Mucosa of descending colon (tissue), 3 donors: ENCODE data around the gene SLC43A1. TPM values are rescaled to one million over a fixed set of nuclear protein-coding genes. Genes with fewer than 3 reads are reported as not detected.

Source experiments
- ATAC-seq: fragments of 200-7000 bp; cut with Tn5 transposase; one replicate; pipeline ENCODE4 v1.9.1; 2020; ENCODE audit warnings: mild to moderate bottlenecking, moderate library complexity
- DNase-seq, 3 donors: peaks; one replicate each; pipeline ENCODE4 v3.0.0-alpha.2; 2020
- H3K36me3 ChIP-seq: fragments of 200-600 bp; one replicate; pipeline ENCODE4 v1.8.0; 2021; ENCODE audit warnings: low read depth, mild to moderate bottlenecking
- H3K4me1 ChIP-seq: fragments of 200-600 bp; one replicate; pipeline ENCODE4 v1.8.0; 2021; ENCODE audit warnings: low read depth, mild to moderate bottlenecking
- H3K4me3 ChIP-seq: fragments of 200-600 bp; one replicate; pipeline ENCODE4 v1.8.0; 2021; ENCODE audit warnings: mild to moderate bottlenecking
- H3K9me3 ChIP-seq: fragments of 200-600 bp; one replicate; pipeline ENCODE4 v1.8.0; 2021; ENCODE audit warnings: mild to moderate bottlenecking
- intact Hi-C, 2 donors: fragments of 100-400 bp; cut with DNase I in 1 of 2; cut with micrococcal nuclease in 1 of 2; formaldehyde crosslinking; loops; one replicate each; pipeline versions ENCODE4 v1.11.0 to v1.11.1; 2022; cut with DNase I, micrococcal nuclease
- total RNA-seq, 3 donors: library from RNA; stranded (reverse); fragmentation: NEBNext Ultra II Directional in 2 of 3; extraction: Animal tissue kit (Norgen Biotek cat#: 25700) in 2 of 3; gene quantifications; one replicate each; pipeline versions ENCODE4 v1.2.1 to v1.2.4, GENCODE V29; 2021 to 2023
- TF ChIP-seq, protein P1 (sequence below): fragments of 200-600 bp; IDR thresholded peaks from one replicate; pipeline ENCODE4 v1.8.0; 2022; ENCODE audit warnings: antibody characterized with exemption, mild to moderate bottlenecking
- donor health status: DM: no; HTN: no; CAD: no; lungs with moderate emphysema.
- donor health status: DM: no; HTN: no; CAD: no.
- donor health status: DM: no; HTN: yes; CAD: no.

The SLC43A1 gene
- total RNA-seq, 3 donors from 2014 or later = 8.3 to 22.6 (median 9.9) TPM

DNA sequence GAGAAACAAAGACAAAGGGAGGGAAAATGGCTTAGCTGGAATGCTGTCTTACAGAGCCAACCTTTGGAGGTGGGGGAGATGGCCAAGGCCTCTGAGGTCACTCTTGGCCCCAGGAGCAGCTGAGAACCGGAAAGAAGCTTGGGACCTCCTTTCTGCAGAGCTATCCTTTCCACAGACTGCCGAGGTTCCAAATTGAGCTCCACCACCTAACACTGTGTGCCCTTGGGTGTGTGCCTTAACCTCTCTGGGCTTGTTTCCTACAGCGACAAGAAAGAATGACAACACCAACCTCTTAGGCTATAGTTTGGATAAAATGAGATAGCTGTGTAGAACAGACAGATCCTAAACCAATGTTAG is 32.0 kb downstream of the SLC43A1 start:
- no peak for DNase-seq
- no peak overlapping the region for H3K4me3 ChIP-seq

GRCh38 chr11:57482782-57483561 is 32.5 kb downstream of the SLC43A1 start:
- Histone ChIP-seq H3K36me3 (no peaks in the 10 kb centered on the region), H3K4me3 (no peak overlapping the region), H3K9me3 (no peaks in the 10 kb centered on the region), H3K4me1 (peaks cover 9% of the 10 kb centered on the region)
- peak in 2 of 3 donors; percentile 29 to 59 for DNase-seq
- intact Hi-C loops = no loop called here
- peak; percentile 62 for ATAC-seq
- TF ChIP-seq, protein P1, sequence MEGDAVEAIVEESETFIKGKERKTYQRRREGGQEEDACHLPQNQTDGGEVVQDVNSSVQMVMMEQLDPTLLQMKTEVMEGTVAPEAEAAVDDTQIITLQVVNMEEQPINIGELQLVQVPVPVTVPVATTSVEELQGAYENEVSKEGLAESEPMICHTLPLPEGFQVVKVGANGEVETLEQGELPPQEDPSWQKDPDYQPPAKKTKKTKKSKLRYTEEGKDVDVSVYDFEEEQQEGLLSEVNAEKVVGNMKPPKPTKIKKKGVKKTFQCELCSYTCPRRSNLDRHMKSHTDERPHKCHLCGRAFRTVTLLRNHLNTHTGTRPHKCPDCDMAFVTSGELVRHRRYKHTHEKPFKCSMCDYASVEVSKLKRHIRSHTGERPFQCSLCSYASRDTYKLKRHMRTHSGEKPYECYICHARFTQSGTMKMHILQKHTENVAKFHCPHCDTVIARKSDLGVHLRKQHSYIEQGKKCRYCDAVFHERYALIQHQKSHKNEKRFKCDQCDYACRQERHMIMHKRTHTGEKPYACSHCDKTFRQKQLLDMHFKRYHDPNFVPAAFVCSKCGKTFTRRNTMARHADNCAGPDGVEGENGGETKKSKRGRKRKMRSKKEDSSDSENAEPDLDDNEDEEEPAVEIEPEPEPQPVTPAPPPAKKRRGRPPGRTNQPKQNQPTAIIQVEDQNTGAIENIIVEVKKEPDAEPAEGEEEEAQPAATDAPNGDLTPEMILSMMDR = peak; percentile 29

More for the DNA sequence above, 32.0 kb downstream of the SLC43A1 start:
- Histone ChIP-seq H3K9me3 (no peaks in the 10 kb centered on the region), H3K4me1 (peaks cover 9% of the 10 kb centered on the region), H3K36me3 (no peaks in the 10 kb centered on the region)
- TF ChIP-seq, protein P1 = no peak
- intact Hi-C loops = no loop called here
- no peak for ATAC-seq

GRCh38 chr11:57481915-57482781 is 33.4 kb downstream of the SLC43A1 start:
- DNase-seq (no peak), ATAC-seq (no peak)
- Histone ChIP-seq H3K4me1 (peaks cover 18% of the 10 kb centered on the region), H3K4me3 (no peak overlapping the region), H3K9me3 (no peaks in the 10 kb centered on the region), H3K36me3 (no peaks in the 10 kb centered on the region)
- TF ChIP-seq, protein P1 = no peak
- intact Hi-C loops = no loop called here

GRCh38 chr11:57481315-57481714 is 34.2 kb downstream of the SLC43A1 start:
- Histone ChIP-seq H3K36me3 (no peaks in the 10 kb centered on the region), H3K4me1 (peaks cover 26% of the 10 kb centered on the region), H3K4me3 (no peak overlapping the region), H3K9me3 (no peaks in the 10 kb centered on the region)
- no peak for ATAC-seq
- no peak for DNase-seq
- intact Hi-C loops = no loop called here
- TF ChIP-seq, protein P1 = no peak

DNA sequence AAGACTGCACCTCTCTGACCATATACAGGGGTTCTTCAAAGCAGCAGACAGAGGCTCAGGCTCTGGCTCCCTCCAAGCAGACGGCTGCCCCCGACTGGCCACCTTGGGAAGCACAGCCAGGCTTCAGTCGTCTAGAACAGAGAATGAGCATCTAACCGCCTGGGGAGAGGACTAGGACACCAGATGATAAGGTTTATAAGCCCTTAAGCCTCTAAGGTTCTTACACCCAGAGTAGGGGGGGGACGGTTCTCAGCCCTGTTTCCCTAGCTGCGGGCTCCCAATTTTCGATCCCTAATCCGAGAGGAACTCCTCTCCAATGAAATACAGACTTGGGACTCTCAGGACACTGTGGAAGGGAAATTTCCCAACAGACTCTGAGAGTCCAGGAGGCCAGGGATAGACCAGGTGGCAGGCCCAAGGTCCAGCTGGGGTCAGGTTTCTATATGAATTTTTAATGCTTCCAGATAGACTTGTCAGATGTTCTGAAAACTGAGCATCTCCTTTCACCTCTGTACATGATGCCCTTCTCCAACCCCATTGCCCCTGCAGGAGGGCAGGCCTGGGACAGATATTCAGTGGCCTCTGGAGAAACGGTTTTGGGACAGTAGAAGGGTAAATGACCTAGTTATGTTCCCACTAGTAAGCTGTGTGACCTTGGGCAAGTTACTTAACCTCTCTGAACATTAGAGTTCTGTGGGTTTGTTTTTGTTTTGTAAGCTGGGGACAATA is 34.9 kb downstream of the SLC43A1 start:
- no peaks in the 10 kb centered on the region for H3K9me3 ChIP-seq
- DNase-seq = peak in 2 of 3 donors; percentile 80 to 86
- no peaks in the 10 kb centered on the region for H3K36me3 ChIP-seq
- H3K4me1 ChIP-seq = peaks cover 32% of the 10 kb centered on the region
- TF ChIP-seq, protein P1 = peak; percentile 58
- no peak overlapping the region for H3K4me3 ChIP-seq
- intact Hi-C loops = no loop called here
- peak; percentile 50 for ATAC-seq
